Urinary bladder (tissue), 4 donors: ENCODE measurements around the gene SLC35B2. TPM values are rescaled to one million over a fixed set of nuclear protein-coding genes. Genes with fewer than 3 reads are reported as not detected.

Source experiments
- DNase-seq: peaks from one replicate; pipeline ENCODE4 v3.0.0-alpha.2; 2015; ENCODE audit errors: extremely low spot score
- H3K27ac ChIP-seq: one replicate; pipeline ENCODE4 v1.5.1; 2013; ENCODE audit warnings: low read depth, mild to moderate bottlenecking, moderate library complexity
- H3K36me3 ChIP-seq: one replicate; pipeline ENCODE4 v1.6.1; 2013; ENCODE audit warnings: mild to moderate bottlenecking, moderate library complexity; ENCODE audit not compliant: insufficient read depth
- H3K4me1 ChIP-seq: one replicate; pipeline ENCODE4 v1.6.1; 2013; ENCODE audit warnings: mild to moderate bottlenecking, moderate library complexity; ENCODE audit not compliant: insufficient read depth
- H3K4me3 ChIP-seq: one replicate; pipeline ENCODE4 v1.5.1; 2013; ENCODE audit warnings: low read depth, low read length
- WGBS: extraction: QIAGEN DNeasy Blood & Tissue Kit; methylation state at CpG from one replicate; pipeline ENCODE4 v1.1.7; 2013; 5-methylcytosine and 5-hydroxymethylcytosine counted together
- polyA plus RNA-seq: library from polyadenylated mRNA; stranded (reverse); fragments of 200-250 nt; gene quantifications from one replicate; pipeline ENCODE4 v1.2.3, GENCODE V29; 2013
- total RNA-seq: library from RNA; depleted of rRNA; stranded (reverse); fragments of >200 nt; gene quantifications from one replicate; pipeline ENCODE4 v1.2.3, GENCODE V29; 2014
- donor health status: healthy with polysubstance abuse.
- donor health status: healthy.

The SLC35B2 gene
- total RNA-seq (29.4 TPM), polyA plus RNA-seq (51.3 TPM)

DNA sequence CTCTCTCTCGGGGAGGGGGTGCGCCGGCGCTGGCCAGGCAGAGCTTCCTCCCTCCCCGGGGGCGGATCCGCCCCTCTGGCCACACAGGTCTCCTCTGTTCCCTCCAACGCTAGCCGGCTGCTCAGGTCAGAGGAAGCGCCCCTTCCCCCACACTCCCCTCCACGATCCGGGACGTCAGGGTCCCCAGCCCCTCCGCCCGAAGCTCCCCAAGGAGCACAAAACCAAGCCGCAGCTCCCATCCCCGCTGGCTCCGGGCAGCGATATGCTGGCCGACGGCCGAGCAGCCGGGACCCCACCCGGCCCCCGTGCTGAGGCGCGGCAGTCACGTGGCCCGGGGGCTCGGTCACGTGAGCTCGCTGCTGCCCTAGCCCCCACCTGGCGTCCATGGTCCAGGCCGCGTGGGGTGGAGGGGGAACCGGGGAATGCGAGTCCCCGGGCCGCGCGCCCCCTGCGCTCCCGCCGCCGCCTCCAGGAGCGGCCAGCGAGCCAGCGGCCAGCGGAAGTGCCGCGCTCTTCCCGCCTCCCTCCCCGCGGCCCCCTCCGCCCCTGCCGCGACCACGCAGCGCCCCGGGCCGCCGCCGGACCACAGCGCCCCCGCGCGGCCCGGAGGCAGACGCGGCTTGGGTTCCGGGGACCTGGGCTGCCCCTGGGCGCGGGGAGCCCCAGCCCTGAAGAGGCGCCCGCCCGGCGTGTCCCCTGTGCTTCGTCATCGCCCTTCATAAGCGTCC lies at the start of gene SLC35B2:
Gene SLC35B2 (minus strand): TSS at position 504 of the 728 bp plus-strand sequence. CDS start 118 bp downstream, at position 386.
- DNase-seq = peak; percentile 25
- WGBS = under 1% methylated on average over 80 of the region's 80 CpGs

DNA sequence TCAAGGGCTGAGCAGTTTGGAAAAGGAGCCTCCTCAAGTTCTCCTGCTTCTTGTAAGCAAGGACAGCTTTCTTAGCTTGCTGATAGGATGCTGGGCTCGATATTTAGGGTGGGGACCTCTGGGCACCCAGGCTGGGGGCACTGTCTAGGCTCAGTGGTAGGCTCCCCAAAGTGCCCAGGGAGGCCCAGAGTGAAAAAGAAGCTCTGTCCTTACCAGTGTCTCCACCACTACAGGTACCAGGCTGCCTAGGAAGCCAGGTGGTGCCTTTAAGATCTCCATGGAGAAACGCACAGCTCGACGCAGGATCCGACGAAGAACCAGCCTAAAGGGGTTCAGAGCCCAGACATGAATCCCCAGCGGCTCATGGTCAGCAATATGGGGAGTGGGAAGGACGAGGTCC lies 49.4 kb upstream of the SLC35B2 start:
- Histone ChIP-seq H3K4me3 (no peak overlapping the region), H3K4me1 (no peaks in the 10 kb centered on the region), H3K27ac (no peak overlapping the region), H3K36me3 (peaks cover 4% of the 10 kb centered on the region)
- WGBS = 89% methylated on average over 8 of the region's 8 CpGs
- no peak for DNase-seq

More for the DNA sequence above, at the start of gene SLC35B2:
- Histone ChIP-seq H3K36me3 (no peaks in the 10 kb centered on the region), H3K4me3 (peak within 1 kb of the TSS; percentile 65), H3K27ac (peak within 1 kb of the TSS; percentile 55), H3K4me1 (no peaks in the 10 kb centered on the region)

- no peak for DNase-seq
- WGBS = 80% methylated on average over 5 of the region's 5 CpGs
- H3K36me3 ChIP-seq = peaks cover 4% of the 10 kb centered on the region
- H3K4me3 ChIP-seq = no peak overlapping the region
- H3K27ac ChIP-seq = no peak overlapping the region
- no peaks in the 10 kb centered on the region for H3K4me1 ChIP-seq
These were observed 47.9 kb upstream of the SLC35B2 start for GRCh38 chr6:44305200-44305725.

- no peak overlapping the region for H3K27ac ChIP-seq
- H3K4me1 ChIP-seq = no peaks in the 10 kb centered on the region
- H3K4me3 ChIP-seq = no peak overlapping the region
- DNase-seq = no peak
- 83% methylated on average over 25 of the region's 25 CpGs for WGBS
- peaks cover 4% of the 10 kb centered on the region for H3K36me3 ChIP-seq
These were observed 47.2 kb upstream of the SLC35B2 start for GRCh38 chr6:44304282-44305199.

GRCh38 chr6:44303842-44304241 lies 46.5 kb upstream of the SLC35B2 start:
- Histone ChIP-seq H3K27ac (no peak overlapping the region), H3K4me1 (no peaks in the 10 kb centered on the region), H3K36me3 (peaks cover 4% of the 10 kb centered on the region), H3K4me3 (no peak overlapping the region)
- WGBS = 97% methylated on average over 6 of the region's 6 CpGs
- DNase-seq = no peak

DNA sequence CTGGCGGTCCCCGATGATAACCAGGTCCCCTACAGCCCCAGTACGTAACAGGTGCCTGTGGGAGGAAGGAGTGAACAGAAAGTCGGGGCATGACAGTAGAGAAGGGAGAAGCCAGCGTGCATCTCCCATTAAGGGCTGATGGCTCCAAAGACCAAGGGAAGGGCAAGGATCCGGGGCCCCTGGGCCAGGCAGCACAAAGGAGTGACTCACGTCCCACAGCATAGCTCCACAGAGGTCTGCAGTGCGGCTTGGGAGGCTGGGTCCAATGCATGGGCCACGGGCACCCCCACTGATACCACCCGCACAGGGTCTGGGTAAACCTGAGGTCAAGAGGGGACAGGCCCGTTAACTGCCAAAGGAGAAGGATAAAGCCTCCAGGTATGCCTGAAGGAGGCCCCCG lies 45.5 kb upstream of the SLC35B2 start:
- DNase-seq = no peak
- whole genome bisulfite sequencing = 97% methylated on average over 12 of the region's 12 CpGs
- Histone ChIP-seq H3K36me3 (peaks cover 4% of the 10 kb centered on the region), H3K27ac (no peak overlapping the region), H3K4me3 (no peak overlapping the region), H3K4me1 (no peaks in the 10 kb centered on the region)

- no peak for DNase-seq
These were observed 44.6 kb upstream of the SLC35B2 start for GRCh38 chr6:44301782-44302564.

GRCh38 chr6:44301106-44301505 lies 43.8 kb upstream of the SLC35B2 start:
- H3K27ac ChIP-seq = no peak overlapping the region
- WGBS = 93% methylated on average over 8 of the region's 8 CpGs
- H3K36me3 ChIP-seq = peaks cover 4% of the 10 kb centered on the region
- no peak for DNase-seq
- no peak overlapping the region for H3K4me3 ChIP-seq
- H3K4me1 ChIP-seq = peaks cover 2% of the 10 kb centered on the region

More at GRCh38 chr6:44301782-44302564, 44.6 kb upstream of the SLC35B2 start:
- Histone ChIP-seq H3K36me3 (peaks cover 4% of the 10 kb centered on the region), H3K27ac (no peak overlapping the region), H3K4me1 (peaks cover 2% of the 10 kb centered on the region), H3K4me3 (no peak overlapping the region)
- WGBS = 92% methylated on average over 14 of the region's 14 CpGs

GRCh38 chr6:44300292-44300823 lies 43.0 kb upstream of the SLC35B2 start:
- 89% methylated on average over 7 of the region's 7 CpGs for WGBS
- no peak overlapping the region for H3K4me3 ChIP-seq
- no peaks in the 10 kb centered on the region for H3K36me3 ChIP-seq
- no peak overlapping the region for H3K27ac ChIP-seq
- no peak for DNase-seq
- H3K4me1 ChIP-seq = peaks cover 2% of the 10 kb centered on the region

- Histone ChIP-seq H3K36me3 (no peaks in the 10 kb centered on the region), H3K27ac (no peak overlapping the region)
These were observed 41.5 kb upstream of the SLC35B2 start for GRCh38 chr6:44298864-44299263.

DNA sequence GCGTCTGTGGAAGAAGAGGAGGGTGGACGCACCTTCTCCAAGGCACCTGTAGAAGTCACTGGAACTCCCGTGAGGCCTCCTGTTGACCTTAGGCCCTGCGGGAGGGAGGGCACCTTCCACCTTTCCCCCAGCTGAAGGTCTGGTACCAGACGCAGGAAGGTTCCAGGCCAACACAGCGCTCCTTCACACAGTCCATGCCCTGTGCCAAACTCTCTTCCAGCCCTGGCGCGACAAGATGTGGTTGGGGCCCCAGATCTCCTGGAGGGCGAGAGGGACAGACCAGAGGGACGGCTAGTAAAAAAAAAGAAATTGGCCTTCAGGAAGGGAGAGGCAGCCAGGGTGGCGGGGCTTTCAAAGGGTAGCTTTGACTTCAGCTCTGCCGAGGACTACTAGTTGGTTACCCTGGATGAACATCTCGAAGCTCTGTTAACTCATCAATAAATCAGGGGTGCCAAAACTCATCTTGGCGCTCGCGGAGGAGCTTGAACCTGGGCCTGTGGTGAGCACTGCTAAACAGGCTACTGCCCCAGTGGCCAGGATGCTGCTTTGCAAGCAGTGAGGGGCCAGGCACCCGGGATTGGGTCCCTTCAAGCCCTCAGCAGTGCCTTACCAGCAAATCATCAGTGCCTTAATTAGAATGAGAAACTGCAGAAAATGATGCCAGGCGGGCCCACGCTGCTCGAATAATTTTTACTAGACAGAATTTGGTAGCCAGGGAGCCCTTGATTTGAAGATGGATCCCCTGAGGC lies 40.9 kb upstream of the SLC35B2 start:
- DNase-seq = no peak
- WGBS = 34% methylated on average over 20 of the region's 20 CpGs
- no peak overlapping the region for H3K4me3 ChIP-seq

More at GRCh38 chr6:44298864-44299263, 41.5 kb upstream of the SLC35B2 start:
- peaks cover 2% of the 10 kb centered on the region for H3K4me1 ChIP-seq
- WGBS = 83% methylated on average over 3 of the region's 3 CpGs
- H3K4me3 ChIP-seq = no peak overlapping the region
- DNase-seq = no peak

More for the DNA sequence above, 40.9 kb upstream of the SLC35B2 start:
- Histone ChIP-seq H3K27ac (no peak overlapping the region), H3K36me3 (no peaks in the 10 kb centered on the region), H3K4me1 (peaks cover 2% of the 10 kb centered on the region)
